ENCODE results near the gene CES2. TPM values are rescaled to one million over a fixed set of nuclear protein-coding genes. Genes with fewer than 3 reads are reported as not detected.
"Not testable (repeated sequence)": the region's sequence is repeated elsewhere in the genome, so short reads cannot be mapped to it uniquely, and the experiment has no call there.

CES2 gene
- total and polyA plus RNA-seq, 2 donors (not counting 1 experiment from before 2014, with no cell fraction given), result 23.5 to 47.8 TPM

DNA sequence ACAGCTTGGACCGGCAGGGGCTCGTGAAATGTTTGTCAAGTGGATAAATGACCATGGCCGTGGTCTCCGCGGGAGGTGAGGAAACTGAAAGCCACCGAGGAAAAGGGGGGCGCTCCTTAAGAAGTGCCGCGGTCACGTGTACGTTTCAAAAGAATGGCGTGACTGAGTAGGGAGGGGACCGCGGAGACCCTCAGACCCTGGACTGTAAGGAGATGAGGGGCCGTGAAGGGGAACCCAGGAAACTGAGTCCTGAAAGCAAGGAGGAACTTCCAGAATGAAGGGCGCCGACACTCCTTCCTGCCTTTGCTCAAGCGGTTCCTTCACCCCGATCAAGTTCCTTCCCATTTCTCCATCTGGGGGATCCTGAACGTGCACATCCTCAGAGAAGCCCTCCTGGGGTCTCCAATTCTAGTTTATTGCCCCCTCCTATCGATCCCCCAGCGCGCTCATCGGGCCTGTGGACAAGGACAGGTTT, 440 bp upstream of the CES2 start:
- Histone ChIP-seq H3K79me2 (ENCODE audit: control insufficient read depth, insufficient read depth, low read length) (peaks cover 26% of the 10 kb centered on the region), H3K36me3 (replicated peaks in 1 of 2; ENCODE audit: control extremely low read depth in 1 of 2, control insufficient read depth in 1 of 2, extremely low read depth in 1 of 2, insufficient read depth in 2 of 2, low read length in 1 of 2) (peaks cover 0 to 20% of the 10 kb centered on the region in 2 experiments), H3K4me2 (replicated peaks; ENCODE audit: low read depth, low read length, poor library complexity, severe bottlenecking) (peak overlapping the region; percentile 88), H2AFZ (ENCODE audit: insufficient read depth, low read depth, low read length, poor library complexity, severe bottlenecking) (peak overlapping the region; percentile 96), H3K4me1 (ENCODE audit: control insufficient read depth in 2 of 2, insufficient read depth in 2 of 2, low read length in 2 of 2) (peaks cover 24 to 33% of the 10 kb centered on the region in 2 donors), H3K4me3 (ENCODE audit: control extremely low read depth in 1 of 5, extremely low read depth in 1 of 5, insufficient read depth in 1 of 5, low read depth in 2 of 5, low read length in 4 of 5) (peak overlapping the region; percentile 28 to 92 (median 90)), H4K20me1 (ENCODE audit: control insufficient read depth, insufficient read depth, low read length, poor library complexity, severe bottlenecking) (peaks cover 14% of the 10 kb centered on the region), H3K9ac (ENCODE audit: low read length) (peak overlapping the region; percentile 95), H3K27ac (ENCODE audit: low read length in 2 of 2) (peak overlapping the region; percentile 86 to 92)
- H3K9me3 ChIP-seq (ENCODE audit: control extremely low read depth in 1 of 3, control insufficient read depth in 2 of 3, insufficient read depth in 1 of 3, low read length in 2 of 3); H3K27me3 ChIP-seq (replicated peaks in 1 of 4; ENCODE audit: control extremely low read depth in 1 of 4, control insufficient read depth in 3 of 4, insufficient read depth in 4 of 4, low read length in 3 of 4); H3K9me3 Mint-ChIP-seq (ENCODE audit: insufficient read depth); DNase-seq; POLR2A ChIA-PET; H3K27me3 Mint-ChIP-seq; ATAC-seq (ENCODE audit: low read depth); CTCF ChIA-PET: not testable (repeated sequence)
- WGBS (ENCODE audit: insufficient coverage), result 4% methylated on average over 10 of the region's 24 CpGs
- peaks cover 54% of the 10 kb centered on the region for H3K4me1 Mint-ChIP-seq
- intact Hi-C loops (cut with micrococcal nuclease), result loop anchor here (1.0 to 5.0 kb wide), 2 partner anchors 12 to 53 kb away; partner anchors contain the start of gene PDP2
- H3K27ac Mint-ChIP-seq, result peak overlapping the region; percentile 98
- peak overlapping the region; percentile 99 for H3K4me3 Mint-ChIP-seq

DNA sequence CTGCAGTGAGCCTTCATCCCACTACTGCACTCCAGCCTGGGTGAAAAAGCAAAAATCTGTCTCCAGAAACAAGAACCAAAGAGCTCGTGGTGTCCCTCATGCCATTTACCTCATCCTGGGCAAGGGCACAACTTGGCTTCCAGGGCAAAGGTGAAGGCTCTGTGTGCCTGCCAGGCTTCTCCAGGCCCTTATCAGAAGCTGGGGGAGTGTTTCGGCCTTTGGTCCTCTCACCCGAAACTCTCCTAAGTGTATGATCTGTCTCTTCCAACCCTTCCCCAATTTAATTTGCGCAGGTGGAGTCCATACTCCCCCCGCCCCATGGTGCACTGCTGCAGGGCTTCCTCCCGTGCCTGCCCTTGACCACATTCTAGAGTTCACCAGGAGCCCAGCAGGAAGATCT, 1.1 kb downstream of the CES2 start:
- TF ChIP-seq EZH2 (IDR thresholded peaks at IDR 0.05; ENCODE audit: borderline replicate concordance, insufficient read depth, low read depth, low read length, poor library complexity, severe bottlenecking), result no peak
- TF ChIP-seq, protein P1, sequence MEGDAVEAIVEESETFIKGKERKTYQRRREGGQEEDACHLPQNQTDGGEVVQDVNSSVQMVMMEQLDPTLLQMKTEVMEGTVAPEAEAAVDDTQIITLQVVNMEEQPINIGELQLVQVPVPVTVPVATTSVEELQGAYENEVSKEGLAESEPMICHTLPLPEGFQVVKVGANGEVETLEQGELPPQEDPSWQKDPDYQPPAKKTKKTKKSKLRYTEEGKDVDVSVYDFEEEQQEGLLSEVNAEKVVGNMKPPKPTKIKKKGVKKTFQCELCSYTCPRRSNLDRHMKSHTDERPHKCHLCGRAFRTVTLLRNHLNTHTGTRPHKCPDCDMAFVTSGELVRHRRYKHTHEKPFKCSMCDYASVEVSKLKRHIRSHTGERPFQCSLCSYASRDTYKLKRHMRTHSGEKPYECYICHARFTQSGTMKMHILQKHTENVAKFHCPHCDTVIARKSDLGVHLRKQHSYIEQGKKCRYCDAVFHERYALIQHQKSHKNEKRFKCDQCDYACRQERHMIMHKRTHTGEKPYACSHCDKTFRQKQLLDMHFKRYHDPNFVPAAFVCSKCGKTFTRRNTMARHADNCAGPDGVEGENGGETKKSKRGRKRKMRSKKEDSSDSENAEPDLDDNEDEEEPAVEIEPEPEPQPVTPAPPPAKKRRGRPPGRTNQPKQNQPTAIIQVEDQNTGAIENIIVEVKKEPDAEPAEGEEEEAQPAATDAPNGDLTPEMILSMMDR (IDR thresholded peaks at IDR 0.05), result no peak
- Histone ChIP-seq H3K9ac (ENCODE audit: low read length) (no peak overlapping the region), H2AFZ (ENCODE audit: insufficient read depth, low read depth, low read length, poor library complexity, severe bottlenecking) (no peak overlapping the region), H3K79me2 (ENCODE audit: control insufficient read depth, insufficient read depth, low read length) (peaks cover 26% of the 10 kb centered on the region), H3K9me3 (ENCODE audit: control extremely low read depth in 1 of 3, control insufficient read depth in 2 of 3, insufficient read depth in 1 of 3, low read length in 2 of 3) (no peaks in the 10 kb centered on the region), H3K36me3 (replicated peaks in 1 of 2; ENCODE audit: control extremely low read depth in 1 of 2, control insufficient read depth in 1 of 2, extremely low read depth in 1 of 2, insufficient read depth in 2 of 2, low read length in 1 of 2) (peaks cover 0 to 34% of the 10 kb centered on the region in 2 experiments), H4K20me1 (ENCODE audit: control insufficient read depth, insufficient read depth, low read length, poor library complexity, severe bottlenecking) (peaks cover 14% of the 10 kb centered on the region), H3K4me3 (ENCODE audit: control extremely low read depth in 1 of 5, extremely low read depth in 1 of 5, insufficient read depth in 1 of 5, low read depth in 2 of 5, low read length in 4 of 5) (no peak overlapping the region), H3K4me1 (ENCODE audit: control insufficient read depth in 2 of 2, insufficient read depth in 2 of 2, low read length in 2 of 2) (peaks cover 24 to 33% of the 10 kb centered on the region in 2 donors), H3K27ac (ENCODE audit: low read length in 2 of 2) (no peak overlapping the region), H3K4me2 (replicated peaks; ENCODE audit: low read depth, low read length, poor library complexity, severe bottlenecking) (no peak overlapping the region), H3K27me3 (replicated peaks in 1 of 4; ENCODE audit: control extremely low read depth in 1 of 4, control insufficient read depth in 3 of 4, insufficient read depth in 4 of 4, low read length in 3 of 4) (no peaks in the 10 kb centered on the region)
- ChIA-PET POLR2A (no interaction called here), CTCF (interaction anchor here (0.8 kb wide), 1 partner anchor 35 kb away, joined by 3 read pairs; no protein-coding TSS in a partner anchor)
- WGBS (ENCODE audit: insufficient coverage), result 98% methylated on average over 5 of the region's 6 CpGs
- peak overlapping the region; percentile 99 for H3K4me3 Mint-ChIP-seq
- DNase-seq, result no peak
- H3K4me1 Mint-ChIP-seq, result peaks cover 54% of the 10 kb centered on the region
- H3K27ac Mint-ChIP-seq, result peak overlapping the region; percentile 50
- H3K9me3 Mint-ChIP-seq (ENCODE audit: insufficient read depth), result no peaks in the 10 kb centered on the region
- no peaks in the 10 kb centered on the region for H3K27me3 Mint-ChIP-seq
- intact Hi-C loops (cut with micrococcal nuclease), result no loop called here
- no peak for ATAC-seq (ENCODE audit: low read depth)

Data from B cell (primary cell).